Testis (tissue), 3 donors: ENCODE results near the gene MAGEA8. TPM values are rescaled to one million over a fixed set of nuclear protein-coding genes. Genes with fewer than 3 reads are reported as not detected.

Source experiments
- DNase-seq: peaks from one replicate; pipeline ENCODE4 v3.0.0-alpha.2; 2019
- H3K27ac ChIP-seq, 2 donors: fragments of 200-600 bp; sonication (generic); one replicate each; pipeline ENCODE4 v1.5.1; 2019
- H3K27me3 ChIP-seq: fragments of 200-600 bp; sonication (generic); one replicate; pipeline ENCODE4 v1.5.1; 2019
- H3K36me3 ChIP-seq: fragments of 200-600 bp; sonication (generic); one replicate; pipeline ENCODE4 v1.5.1; 2017; ENCODE audit warnings: low read depth; ENCODE audit errors: missing control alignments
- H3K4me1 ChIP-seq: fragments of 200-600 bp; sonication (generic); one replicate; pipeline ENCODE4 v1.5.1; 2019
- H3K4me3 ChIP-seq, 2 donors: fragments of 200-600 bp; sonication (generic); one replicate each; pipeline ENCODE4 v1.5.1; 2017 to 2019
- H3K9me3 ChIP-seq: fragments of 200-600 bp; sonication (generic); one replicate; pipeline ENCODE4 v1.5.1; 2017
- POLR2A ChIP-seq: fragments of 450-650 bp; IDR thresholded peaks from one replicate; pipeline ENCODE4 v1.6.1; 2017; ENCODE audit warnings: antibody characterized with exemption, mild to moderate bottlenecking, moderate library complexity
- WGBS, 2 donors: methylation state at CpG; one replicate each; pipeline ENCODE4 v1.1.5; 2018; 5-methylcytosine and 5-hydroxymethylcytosine counted together
- intact Hi-C: fragments of 100-400 bp; cut with DNase I; formaldehyde crosslinking; loops from one replicate; pipeline ENCODE4 v1.15.1; 2023; ENCODE audit warnings: low total_unique reads
- polyA plus RNA-seq: library from polyadenylated mRNA; stranded (reverse); fragments of 350-450 nt; fragmentation: Illumina TruSeq; extraction: RNeasy Lipid Tissue Mini Kit (QIAGEN cat#74804); gene quantifications from one replicate; pipeline ENCODE4 v1.2.3, GENCODE V29; 2014; ENCODE audit warnings: low read depth, low replicate concordance; ENCODE audit not compliant: insufficient read depth
- total RNA-seq, 2 donors: library from RNA; depleted of rRNA; stranded (reverse); fragments of >200 nt; gene quantifications; one replicate each; pipeline ENCODE4 v1.2.3, GENCODE V29; 2016
- TF ChIP-seq, protein P1 (sequence below), 3 experiments: fragments of 450-650 bp in 2 of 3; fragments of 200-600 bp in 1 of 3; sonication (generic) in 1 of 3; IDR thresholded peaks; one replicate each; pipeline ENCODE4 v1.5.1; 2016 to 2019; ENCODE audit warnings: antibody characterized with exemption in 3 of 3, mild to moderate bottlenecking in 2 of 3, moderate library complexity in 1 of 3

MAGEA8 gene
- total and polyA plus RNA-seq, 3 donors from 2014 or later, result 1.1 to 2.9 (median 2.0) TPM

- Histone ChIP-seq H3K4me1 (no peaks in the 10 kb centered on the region), H3K27ac (no peak overlapping the region), H3K9me3 (no peaks in the 10 kb centered on the region), H3K27me3 (no peaks in the 10 kb centered on the region), H3K36me3 (no peaks in the 10 kb centered on the region), H3K4me3 (no peak overlapping the region)
- 90 to 97% methylated on average over 2 of the region's 2 CpGs for WGBS, 2 donors
- intact Hi-C loops, result no loop called here
- DNase-seq, result no peak
- TF ChIP-seq, protein P1, sequence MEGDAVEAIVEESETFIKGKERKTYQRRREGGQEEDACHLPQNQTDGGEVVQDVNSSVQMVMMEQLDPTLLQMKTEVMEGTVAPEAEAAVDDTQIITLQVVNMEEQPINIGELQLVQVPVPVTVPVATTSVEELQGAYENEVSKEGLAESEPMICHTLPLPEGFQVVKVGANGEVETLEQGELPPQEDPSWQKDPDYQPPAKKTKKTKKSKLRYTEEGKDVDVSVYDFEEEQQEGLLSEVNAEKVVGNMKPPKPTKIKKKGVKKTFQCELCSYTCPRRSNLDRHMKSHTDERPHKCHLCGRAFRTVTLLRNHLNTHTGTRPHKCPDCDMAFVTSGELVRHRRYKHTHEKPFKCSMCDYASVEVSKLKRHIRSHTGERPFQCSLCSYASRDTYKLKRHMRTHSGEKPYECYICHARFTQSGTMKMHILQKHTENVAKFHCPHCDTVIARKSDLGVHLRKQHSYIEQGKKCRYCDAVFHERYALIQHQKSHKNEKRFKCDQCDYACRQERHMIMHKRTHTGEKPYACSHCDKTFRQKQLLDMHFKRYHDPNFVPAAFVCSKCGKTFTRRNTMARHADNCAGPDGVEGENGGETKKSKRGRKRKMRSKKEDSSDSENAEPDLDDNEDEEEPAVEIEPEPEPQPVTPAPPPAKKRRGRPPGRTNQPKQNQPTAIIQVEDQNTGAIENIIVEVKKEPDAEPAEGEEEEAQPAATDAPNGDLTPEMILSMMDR (IDR thresholded peaks at IDR 0.05), result no peak
- no peak for TF ChIP-seq POLR2A
Measured at GRCh38 chrX:149841929-149842328, 39.1 kb upstream of the MAGEA8 start.

DNA sequence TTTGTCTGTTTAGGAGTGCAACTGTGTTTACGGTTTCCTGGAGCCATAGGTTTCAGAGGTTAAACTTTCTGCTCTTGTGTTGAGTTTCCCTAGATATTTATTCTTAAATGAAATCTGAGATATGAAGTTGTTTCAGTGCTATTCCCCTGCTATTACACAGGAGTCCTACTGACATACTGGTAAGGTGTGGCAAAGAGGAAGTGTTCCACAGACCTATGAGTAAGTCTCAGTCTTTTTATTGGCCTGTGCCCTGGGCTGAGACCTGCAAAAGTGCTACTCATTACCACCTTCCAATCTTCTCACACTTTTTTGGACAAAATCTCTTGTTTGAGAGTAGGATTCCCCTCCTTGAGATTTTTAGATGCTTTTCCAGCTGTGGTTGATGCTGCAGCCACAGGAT lies 35.6 kb upstream of the MAGEA8 start:
- no peaks in the 10 kb centered on the region for H3K9me3 ChIP-seq
- DNase-seq, result no peak
- no peaks in the 10 kb centered on the region for H3K4me1 ChIP-seq
- TF ChIP-seq, protein P1 (IDR thresholded peaks at IDR 0.05), result no peak
- no peak for TF ChIP-seq POLR2A
- no peaks in the 10 kb centered on the region for H3K27me3 ChIP-seq
- 67 to 93% methylated on average over 1 of the region's 1 CpG for WGBS, 2 donors
- H3K36me3 ChIP-seq, result no peaks in the 10 kb centered on the region
- H3K27ac ChIP-seq, result no peak overlapping the region
- H3K4me3 ChIP-seq, result no peak overlapping the region
- intact Hi-C loops, result no loop called here

DNA sequence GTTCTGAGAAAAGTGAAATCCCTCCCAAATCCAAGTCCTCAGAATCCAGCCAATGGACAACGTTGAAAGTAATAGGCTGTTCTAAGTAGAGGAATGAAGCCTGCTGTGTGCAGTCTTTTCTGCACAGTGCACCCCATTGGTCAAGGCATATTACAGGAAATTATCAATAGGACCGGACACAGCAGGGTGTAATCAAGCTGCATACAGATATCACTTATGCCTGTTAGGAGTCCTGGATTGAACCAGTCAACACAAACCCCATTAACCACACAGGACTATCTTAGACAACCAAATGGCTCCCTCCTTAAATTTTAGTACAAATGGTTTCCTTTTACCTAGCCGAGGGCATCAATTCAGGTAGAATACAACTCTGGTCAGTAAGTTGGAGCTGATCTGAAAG lies 34.2 kb upstream of the MAGEA8 start:
- Histone ChIP-seq H3K9me3 (no peaks in the 10 kb centered on the region), H3K4me3 (no peak overlapping the region), H3K4me1 (no peaks in the 10 kb centered on the region), H3K36me3 (no peaks in the 10 kb centered on the region), H3K27ac (no peak overlapping the region), H3K27me3 (no peaks in the 10 kb centered on the region)
- DNase-seq, result no peak
- TF ChIP-seq, protein P1 (IDR thresholded peaks at IDR 0.05), result no peak
- TF ChIP-seq POLR2A, result no peak
- WGBS, 2 donors, result 85 to 94% methylated on average over 2 to 3 of the region's 3 CpGs
- intact Hi-C loops, result no loop called here

GRCh38 chrX:149848855-149849254 lies 32.1 kb upstream of the MAGEA8 start:
- intact Hi-C loops, result no loop called here
- Histone ChIP-seq H3K27ac (no peak overlapping the region), H3K4me1 (no peaks in the 10 kb centered on the region), H3K4me3 (no peak overlapping the region), H3K27me3 (no peaks in the 10 kb centered on the region), H3K9me3 (no peaks in the 10 kb centered on the region), H3K36me3 (no peaks in the 10 kb centered on the region)
- DNase-seq, result no peak
- TF ChIP-seq, protein P1 (IDR thresholded peaks at IDR 0.05), result no peak
- no peak for TF ChIP-seq POLR2A
- WGBS, 2 donors, result 92 to 97% methylated on average over 3 of the region's 3 CpGs

DNA sequence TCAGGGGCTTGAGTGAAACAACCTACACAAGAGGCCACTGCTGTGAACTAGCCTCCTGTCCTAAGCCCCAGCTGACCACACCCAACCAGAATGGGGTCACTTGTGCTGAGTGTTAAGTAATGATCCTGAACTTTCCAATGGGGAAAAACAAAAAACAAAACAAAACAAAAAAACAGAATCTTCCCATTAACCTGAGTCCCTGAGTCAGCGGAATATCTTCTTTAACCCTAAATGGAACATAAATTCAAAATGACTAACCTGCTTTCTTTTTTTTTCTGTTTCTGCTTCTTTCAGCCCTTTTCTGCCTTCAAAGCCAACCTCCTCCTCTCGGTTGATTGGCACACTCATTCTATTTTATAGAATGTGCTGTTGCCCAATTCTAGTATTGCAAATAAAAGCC lies 31.2 kb upstream of the MAGEA8 start:
- DNase-seq, result no peak
- intact Hi-C loops, result no loop called here
- Histone ChIP-seq H3K27me3 (no peaks in the 10 kb centered on the region), H3K9me3 (no peaks in the 10 kb centered on the region), H3K4me1 (no peaks in the 10 kb centered on the region), H3K4me3 (no peak overlapping the region), H3K36me3 (no peaks in the 10 kb centered on the region), H3K27ac (no peak overlapping the region)
- TF ChIP-seq, protein P1 (IDR thresholded peaks at IDR 0.05), result no peak
- TF ChIP-seq POLR2A, result no peak
- 73 to 96% methylated on average over 2 of the region's 2 CpGs for WGBS, 2 donors
